Muscle of back (tissue), 11 donors: ENCODE measurements around the gene COA8. TPM values are rescaled to one million over a fixed set of nuclear protein-coding genes. Genes with fewer than 3 reads are reported as not detected.
"Not testable (repeated sequence)": the region's sequence is repeated elsewhere in the genome, so short reads cannot be mapped to it uniquely, and the experiment has no call there.

Experiments used
- DNase-seq, 3 donors: peaks; one replicate each; pipeline versions ENCODE4 v3.0.0 to v3.0.0-alpha.2; 2013
- polyA plus RNA-seq, 10 donors: library from polyadenylated mRNA; unstranded; fragments of 120-200 nt; gene quantifications; one replicate each; pipeline ENCODE4 v1.2.1, GENCODE V29; 2013; ENCODE audit not compliant: insufficient read length in 10 of 10

COA8 gene
- polyA plus RNA-seq, 10 donors: 34.2 to 56.2 (median 51.8) TPM

DNA sequence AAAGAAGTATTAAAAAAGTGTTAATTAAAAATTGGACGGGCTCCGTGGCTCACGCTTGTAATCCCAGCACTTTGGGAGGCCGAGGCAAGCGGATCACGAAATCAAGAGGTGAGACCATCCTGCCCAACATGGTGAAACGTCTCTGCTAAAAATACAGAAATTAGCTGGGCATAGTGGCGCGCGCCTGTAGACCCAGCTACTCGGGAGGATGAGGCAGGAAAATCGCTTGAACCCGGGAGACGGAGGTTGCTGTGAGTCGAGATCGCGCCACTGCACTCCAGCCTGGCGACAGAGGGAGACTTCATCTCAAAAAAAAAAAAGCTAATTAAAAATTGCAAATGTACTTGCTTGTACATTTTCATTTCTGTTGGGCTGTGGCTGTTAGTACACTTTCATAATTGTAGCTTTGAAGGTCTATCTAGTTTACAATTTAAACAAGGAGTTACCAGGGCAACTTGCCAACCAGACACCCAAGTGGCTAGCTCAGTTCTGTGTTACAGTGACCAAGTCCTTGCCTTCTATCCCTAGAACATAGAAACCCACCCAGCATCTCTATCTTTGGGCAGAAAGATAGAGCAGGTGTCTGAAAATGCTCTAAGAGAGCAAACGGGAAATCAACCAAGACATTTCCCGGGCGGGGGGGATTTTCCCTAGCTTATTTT is 1.2 kb downstream of the COA8 start:
- no peak for DNase-seq

DNA sequence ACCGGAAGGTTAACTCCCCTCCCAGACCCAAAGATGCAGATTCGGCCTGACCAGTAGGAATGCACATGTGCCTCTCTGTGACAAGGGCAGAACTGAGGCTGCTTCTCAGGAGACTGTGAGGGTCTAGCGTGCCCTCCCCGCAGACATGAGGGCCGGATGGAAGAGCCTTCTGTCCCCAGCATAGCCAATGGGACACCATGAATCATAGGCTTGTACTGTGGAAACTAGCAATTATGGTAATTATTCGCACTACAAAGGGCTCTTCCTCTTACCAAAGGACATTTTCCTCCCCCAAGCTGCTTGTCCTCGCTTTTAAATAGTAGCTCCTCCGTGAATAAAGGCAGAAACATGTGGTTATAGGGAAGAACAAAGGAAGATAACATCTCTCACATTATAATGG is 6.2 kb downstream of the COA8 start:
- no peak for DNase-seq

DNA sequence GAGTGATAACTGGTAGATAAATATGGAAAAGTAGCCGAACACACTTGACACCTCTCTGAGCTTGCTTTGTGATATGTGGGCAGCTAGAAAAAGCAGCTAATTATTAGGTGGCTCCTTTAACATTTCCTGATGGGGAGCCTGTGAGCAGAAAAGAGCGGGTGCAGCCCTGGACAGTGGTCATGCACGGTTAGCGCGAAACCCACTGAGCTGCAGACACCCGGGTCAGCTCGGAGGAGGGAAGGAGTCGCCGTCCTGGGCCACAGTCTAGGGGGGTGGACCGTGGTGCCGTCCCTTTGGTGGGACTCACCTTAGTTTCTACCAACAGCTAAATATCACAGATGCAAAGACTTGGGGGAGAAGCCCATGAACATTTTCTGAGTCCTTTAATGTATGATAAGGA is 6.6 kb downstream of the COA8 start:
- no peak for DNase-seq

DNA sequence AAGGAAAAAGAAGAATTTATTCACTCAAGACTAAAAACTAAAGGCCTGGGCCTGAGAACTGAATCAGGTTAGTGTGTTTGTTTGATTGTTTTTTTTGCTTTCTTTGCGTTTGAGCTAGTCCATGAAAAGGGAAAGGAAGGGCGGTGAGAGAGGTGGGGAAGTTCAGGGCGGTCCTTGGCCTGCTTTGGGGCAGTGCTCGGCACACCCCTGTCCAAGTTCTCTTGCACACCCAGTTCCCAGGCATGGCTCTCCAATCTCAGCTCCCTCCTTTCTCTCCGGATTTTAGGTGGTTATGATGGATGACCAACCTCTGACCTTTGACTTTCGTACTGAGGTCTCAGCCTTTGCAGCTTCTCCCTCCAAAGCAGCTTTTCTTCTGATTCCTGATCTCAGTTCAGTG is 11.3 kb downstream of the COA8 start:
- no peak for DNase-seq

DNA sequence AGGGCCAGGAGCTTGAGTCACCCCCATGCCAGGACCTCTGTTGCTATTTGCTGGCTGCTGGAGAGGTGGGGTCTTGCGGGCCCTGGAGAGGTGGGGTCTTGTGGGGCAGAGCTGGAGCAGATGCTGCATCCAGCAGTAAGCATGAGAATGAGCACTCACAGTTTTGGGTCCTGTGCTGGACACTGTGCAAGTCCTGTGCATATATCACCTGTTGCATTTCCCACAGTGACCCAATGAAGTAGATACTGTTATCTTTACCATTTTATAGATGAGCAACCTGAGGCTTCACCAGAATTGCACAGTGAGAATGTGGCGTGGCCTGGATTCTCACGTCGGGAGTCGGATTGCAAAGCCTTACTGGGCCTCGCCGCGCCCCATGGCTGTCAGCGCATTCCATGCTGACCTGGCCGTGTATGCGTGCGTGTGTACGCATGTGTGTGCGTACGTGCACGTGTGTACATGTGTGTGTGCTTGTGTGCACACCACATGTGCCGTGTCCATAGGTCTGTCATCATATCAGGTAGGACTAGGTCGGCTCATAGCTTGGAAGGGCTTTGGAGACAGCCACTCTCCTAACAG is 12.0 kb downstream of the COA8 start:
- no peak for DNase-seq

DNA sequence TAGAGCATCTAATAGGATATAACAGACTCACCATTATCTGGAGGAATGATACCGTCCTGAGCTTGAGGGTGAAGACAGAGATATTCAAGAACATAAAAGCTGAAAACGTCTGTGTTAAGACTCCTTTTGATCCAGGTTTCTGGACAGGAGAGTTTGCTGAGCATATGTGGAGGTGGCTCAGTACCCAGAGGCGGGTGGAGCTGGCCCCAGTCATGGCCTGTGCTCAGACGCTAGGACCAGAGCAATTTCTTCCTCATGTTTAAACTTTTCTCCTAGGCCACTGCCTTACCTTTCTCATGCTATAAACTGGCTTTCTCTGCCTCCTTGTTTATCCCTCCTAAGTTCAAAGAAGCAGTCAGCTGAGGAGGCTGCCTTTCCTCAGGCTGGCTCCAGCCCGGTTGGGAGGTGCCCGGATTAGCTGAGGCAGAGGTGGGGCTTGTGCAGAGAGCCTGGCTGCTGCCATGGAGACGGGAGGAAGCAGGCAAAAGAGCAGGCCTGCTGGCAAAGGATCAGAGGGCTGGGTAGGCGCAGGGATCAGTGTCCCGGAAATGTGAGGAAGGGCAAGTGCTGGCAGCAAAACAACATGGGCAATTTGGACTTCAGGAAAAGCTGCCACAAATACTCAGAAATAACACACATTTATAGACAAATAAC is 13.7 kb downstream of the COA8 start:
- peak in 2 of 3 donors; percentile 66 to 79 for DNase-seq

DNA sequence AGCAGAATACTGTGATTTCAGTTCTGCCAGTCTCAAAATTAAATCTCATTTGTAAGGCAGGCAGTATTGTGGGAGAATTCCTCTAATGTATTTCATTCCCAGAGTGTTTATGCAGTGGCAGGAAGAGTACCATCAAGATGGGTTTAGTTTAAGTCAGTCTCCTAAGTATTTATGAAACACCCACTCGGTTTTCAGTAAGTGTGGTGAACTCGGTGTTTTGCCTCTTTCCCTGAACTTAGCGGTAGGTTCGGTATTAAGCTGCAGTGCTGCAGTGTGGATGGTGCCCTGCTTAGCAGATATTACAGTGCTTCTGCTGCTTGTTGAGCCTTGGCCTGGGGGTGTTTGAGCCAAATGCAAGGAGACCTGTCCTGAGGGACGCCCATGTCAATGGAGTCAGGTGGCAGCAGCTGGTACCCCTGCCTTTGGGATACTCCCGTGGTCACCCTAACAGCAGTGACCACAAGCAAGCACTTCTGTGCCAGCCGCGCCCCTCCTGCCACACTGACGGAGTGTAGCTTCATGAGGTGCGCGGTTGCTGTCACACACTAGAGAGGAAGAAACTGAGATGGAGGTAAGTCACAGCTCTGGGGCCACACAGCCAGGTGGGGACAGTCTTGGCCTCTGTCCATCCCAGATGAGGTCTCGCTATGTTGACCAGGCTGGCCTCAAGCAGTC is 15.8 kb downstream of the COA8 start:
- DNase-seq: no peak

DNA sequence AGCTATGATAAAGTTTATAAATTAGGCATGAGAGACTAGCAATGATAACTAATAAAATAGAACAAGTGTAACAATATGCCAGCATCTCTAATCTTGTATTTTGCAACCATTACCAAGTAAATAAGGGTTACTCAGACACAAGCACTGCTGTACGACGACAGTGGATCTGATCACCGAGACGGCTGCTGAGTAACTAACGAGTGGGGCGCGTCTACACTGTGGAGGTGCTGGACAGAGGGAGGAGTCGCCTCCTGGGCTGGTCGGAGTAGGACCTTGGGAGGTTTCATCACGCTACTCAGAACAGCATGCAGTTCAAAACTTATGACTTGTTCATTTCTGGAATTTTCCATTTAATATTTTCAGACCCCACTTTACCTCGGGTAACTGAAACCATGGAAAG is 18.4 kb downstream of the COA8 start:
- no peak for DNase-seq

DNA sequence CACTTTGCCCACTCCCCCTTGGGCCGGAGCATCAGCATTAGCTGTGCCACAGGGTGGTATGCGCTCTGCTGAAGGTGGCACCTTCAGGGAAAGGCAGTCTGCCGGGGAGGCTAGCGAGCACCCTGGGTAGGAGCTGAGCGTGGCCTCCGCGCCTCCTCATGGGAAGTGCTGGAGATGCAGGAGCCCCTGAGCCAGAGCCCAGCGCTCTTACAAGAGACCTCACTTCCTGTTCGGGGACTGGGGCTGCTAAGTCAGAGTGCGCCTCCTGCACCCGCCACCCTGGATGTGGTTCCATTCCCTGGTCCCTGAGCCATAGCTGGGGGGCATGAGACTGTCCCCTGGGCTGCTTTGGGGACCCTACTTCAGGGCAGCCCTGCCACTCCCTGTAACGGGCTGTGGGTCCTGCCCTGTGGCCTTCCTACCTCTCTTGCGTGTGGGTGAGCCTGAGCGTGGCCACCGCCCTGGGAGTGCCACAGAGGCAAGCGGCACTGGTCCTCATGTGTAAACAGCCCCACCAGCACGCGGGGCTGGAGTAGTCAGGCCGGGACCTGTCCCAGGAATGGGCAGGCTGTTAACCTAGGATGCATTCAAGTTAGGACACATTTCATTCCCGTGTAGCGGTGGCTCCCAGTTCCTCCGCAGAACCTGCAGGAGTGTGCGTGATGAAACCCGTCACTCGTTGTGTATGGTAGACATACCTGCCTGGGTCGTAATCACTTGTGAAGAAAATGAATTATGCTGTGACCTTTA is 19.4 kb downstream of the COA8 start:
- no peak for DNase-seq

DNA sequence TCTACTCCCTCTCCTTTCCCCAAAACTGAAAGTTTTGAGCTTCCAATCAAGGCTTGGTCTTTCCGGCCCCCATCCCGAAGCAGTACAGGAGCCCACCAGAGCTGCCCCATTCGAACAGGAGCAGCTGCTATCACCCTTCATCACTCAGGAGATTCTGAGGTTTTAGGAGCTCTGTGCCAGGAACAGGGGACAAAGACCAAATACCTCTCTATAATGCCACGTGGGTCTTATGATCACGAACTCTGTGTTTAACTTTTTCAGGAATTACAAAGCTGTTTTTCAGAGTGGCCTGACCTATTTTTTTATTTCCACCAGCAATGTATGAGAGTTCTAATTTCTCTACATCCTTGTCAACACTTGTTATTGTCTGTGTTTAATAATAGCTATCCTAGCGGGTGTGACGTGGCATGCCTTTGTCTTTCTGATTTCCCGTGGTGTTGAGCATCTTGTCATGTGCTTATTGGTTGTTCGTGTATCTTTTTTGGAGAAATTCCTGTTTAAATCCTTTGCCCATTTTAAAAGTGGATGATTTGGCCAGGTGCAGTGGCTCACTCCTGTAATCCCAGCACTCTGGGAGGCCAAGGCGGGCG is 21.7 kb downstream of the COA8 start:
- no peak for DNase-seq

DNA sequence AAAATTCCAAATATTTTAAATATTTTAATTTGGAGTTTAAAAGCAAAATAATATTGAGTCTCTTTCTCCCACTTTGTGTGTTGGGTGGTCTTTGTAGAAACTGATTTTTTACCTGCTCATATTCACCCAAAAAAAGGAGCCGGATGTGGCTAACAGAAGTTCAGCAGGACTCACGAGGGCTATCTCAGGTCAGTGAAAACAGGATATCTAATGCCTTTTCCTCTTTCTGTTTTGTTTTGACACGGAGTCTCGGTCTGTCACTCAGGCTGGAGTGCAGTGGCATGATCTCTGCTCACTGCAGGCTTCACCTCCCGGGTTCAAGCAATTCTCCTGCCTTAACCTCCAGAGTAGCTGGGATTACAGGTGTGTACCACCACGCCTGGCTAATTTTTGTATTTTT is 30.8 kb downstream of the COA8 start:
- no peak for DNase-seq

DNA sequence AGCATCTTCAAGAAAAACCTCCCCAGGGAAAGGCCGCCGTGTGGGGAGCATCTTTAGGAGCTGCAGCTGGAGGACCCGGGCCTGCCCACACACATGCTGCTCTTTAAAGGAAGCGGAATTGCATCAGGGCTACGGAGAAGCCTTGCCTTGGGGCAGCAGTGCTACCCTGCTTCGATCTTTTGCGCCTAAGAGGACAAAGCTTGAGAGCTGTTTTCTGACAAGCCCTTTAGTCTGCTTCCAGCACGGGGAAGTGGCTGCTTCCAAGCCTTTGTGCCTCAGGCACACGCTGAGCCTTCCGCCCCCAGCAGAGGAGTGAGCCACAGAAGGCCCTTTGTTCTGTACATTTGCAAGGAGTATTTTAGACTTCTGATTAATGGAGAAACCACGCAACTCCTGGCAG is 31.5 kb downstream of the COA8 start:
- DNase-seq: peak in 1 of 3 donors; percentile 49

DNA sequence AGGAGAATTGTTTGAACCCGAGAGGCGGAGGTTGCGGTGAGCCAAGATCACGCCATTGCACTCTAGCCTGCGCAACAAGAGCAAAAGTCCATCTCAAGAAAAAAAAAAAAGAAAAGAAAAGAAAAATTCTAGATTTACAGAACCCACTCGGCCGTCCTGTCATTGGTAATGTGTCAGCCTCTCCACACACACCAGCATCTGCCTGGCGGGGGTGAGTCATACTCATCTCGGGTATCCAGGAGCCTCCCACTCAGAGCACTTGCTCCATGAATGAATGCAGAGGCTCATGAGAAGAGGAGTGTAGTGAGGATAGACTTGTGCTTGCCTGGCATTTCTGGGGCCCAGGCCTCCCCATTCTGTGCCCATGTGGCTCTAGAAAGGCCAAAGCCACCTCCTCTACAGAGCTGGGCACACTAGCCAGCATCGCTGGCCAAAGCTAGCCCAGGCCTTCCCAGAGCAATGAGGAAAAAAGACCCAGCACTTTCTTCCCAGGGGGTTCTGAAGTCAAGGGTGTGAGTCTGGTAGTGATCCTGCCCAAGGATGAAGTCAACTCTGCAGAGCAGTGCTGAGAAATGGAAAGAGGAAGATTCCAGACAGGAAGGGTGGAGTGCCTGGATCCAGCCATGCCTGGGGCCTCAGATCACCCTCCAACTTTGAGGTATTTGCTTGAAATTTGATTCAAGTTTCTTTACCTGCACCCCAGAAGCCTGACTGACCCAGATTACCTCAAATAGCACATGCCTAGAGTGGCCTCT is 35.0 kb downstream of the COA8 start:
- DNase-seq: peak in 2 of 3 donors; percentile 45 to 48

DNA sequence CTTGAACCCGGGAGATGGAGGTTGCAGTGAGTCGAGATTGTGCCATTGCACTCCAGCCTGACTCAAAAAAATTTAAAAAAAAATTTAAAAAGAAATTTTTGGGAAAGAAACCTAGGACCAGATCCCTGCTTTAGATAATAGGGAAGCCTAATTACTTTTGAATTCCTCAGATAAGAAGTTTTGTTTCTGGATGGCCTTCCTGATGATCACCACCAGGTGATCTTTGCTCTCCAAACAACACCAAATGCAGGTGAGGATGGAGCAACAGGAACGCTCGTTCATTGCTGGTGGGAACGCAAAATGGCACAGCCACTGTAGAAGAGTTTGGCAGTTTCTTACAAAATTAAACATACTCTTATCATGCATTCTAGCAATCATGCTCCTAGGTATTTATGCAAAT is 37.7 kb downstream of the COA8 start:
- DNase-seq: no peak

DNA sequence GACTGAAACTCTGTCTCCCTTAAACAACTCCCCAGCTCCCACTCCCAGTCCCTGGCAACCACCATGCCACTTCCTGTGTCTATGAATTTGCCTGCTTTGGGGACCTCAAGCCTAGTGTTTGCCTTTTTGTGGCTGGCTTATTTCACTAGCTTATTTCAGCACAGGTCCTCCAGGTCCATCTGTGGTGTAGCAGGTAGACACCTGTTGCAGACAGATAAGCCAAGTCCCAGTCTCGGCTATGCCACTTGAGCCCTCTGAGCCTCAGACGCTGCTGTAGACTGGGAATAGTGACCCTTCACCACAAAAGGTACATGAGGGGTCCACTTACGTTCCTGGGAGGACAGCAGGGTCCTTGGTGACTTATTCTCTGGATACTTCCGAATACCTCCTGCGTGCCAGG is 41.9 kb downstream of the COA8 start:
- no peak for DNase-seq

DNA sequence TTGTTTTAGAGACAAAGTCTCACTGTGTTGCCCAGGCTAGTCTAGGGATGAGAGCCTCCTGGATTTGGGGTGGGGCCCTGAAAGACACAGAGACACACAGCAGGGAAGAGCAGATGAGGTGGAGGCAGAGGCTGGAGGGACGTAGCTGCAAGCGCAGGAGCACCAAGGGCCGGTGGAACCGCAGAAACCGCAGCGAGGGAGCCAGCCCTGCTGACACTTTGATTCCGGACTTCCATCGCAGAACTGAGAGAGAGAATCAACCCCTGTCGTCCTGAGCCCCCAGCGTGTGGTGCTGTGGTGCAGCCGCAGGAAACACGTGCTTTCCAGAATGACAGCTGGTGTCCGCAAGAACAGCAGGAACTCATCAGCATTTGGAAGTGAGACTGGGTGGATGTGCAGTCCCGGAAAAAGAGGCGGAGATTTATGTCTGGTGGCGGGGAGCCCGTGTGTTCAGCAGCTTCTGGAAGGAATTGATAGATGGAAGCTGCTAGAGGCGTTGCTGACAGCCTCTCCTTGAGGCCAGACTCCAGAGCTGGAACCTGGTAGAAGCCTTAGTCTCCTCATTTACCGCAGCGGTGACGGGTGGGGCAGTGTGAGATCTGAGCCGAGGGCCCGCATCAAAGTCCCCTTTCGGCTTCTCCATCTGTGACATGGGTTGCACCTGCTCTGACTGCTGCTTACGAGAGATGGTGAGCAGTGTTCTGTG is 44.4 kb downstream of the COA8 start:
- DNase-seq: peak; percentile 94 to 98 (median 95)

DNA sequence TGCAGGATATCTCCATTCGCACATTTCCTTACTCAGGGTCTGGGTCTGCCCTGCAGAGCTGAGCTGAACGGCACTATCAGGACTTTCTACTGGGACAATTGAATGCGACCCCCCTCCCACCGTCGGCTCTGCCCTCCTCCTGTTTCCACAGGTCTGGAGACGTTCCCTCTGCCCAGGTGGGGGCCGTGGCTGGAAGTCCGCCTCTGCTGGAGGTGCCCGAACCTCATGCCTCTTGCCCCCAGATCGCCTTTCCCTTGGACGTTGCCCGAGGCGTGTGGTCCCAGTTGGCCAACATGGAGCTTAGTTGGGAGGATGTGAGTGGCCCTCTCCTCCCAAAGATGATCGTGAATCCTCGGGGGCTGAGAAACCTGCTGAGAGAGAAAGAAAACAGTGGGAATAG is 45.1 kb downstream of the COA8 start:
- DNase-seq: no peak

DNA sequence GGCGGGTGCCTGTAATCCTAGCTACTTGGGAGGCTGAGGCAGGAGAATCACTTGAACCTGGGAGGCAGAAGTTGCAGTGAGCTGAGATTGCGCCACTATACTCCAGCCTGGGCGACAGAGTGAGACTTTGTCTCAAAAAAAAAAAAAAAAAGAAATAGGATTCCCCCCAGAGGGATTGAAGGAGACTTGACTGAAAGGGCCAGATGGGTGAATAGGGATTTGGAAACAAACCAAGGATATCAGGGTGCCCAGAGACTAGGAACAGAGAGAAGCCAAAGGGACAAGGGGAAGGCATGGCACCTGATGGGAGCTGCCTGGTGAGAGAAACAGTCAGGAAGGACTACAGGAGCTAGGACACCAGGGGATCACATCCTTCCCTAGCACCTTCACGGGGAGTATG is 46.3 kb downstream of the COA8 start:
- DNase-seq: not testable (repeated sequence)

DNA sequence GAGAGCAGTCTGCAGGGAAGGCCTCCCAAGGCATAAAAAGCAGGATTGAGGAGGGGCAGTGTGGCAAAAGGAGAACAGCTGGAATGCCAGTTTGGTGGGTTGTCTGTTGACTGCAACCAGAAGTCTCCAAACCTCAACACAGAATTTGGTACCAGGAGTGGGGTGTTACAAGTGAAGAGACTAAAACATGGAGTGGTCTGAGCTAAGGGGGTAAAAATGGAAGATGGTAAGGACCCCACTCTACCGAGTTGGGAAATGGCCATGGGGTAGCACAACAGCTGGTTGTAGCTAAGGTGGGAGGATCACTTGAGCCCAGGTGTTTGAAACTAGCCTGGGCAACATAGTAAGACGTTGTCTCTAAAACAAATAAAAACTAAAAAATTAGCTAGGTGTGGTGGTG is 48.5 kb downstream of the COA8 start:
- DNase-seq: no peak

DNA sequence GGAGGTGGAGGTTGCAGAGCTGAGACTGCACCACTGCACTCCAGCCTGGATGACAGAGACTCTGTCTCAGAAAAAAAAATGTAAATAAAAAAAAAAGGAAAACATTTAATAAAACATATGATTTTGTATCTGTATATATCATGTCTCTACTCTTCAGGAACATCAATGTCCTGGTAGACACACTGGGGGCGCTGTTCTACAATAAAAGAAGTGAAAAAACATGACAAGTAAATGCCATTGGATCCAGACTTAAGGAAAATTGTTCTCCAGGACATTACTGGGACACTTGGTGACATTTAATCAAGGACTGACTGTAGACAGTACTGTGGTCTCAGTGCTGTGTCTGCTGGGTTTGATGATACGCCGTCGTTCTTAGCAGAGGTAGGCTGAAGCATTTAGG is 50.8 kb downstream of the COA8 start:
- no peak for DNase-seq
